AG04449 (cell line): ENCODE results near the gene NSUN2.

Experiments
- CTCF ChIA-PET: fragments of 350-600 bp; formaldehyde crosslinking; extraction: SDS; loops from one replicate; lab custom pipeline; 2021; ENCODE audit warnings: antibody characterized with exemption; lab: Yijun Ruan, JAX
- POLR2A ChIA-PET: fragments of 400-600, 350-600 bp; formaldehyde crosslinking; extraction: SDS; loops from one replicate; lab custom pipeline; 2020; ENCODE audit warnings: antibody characterized with exemption, inconsistent platforms; lab: Yijun Ruan, JAX
- DNase-seq: peaks from one replicate; pipeline ENCODE4 v3.0.0-alpha.2; 2010; ENCODE audit warnings: low read depth, low spot score
- H3K4me3 ChIP-seq: 2 replicates; pipeline ENCODE4 v1.5.1; 2011; ENCODE audit warnings: low read depth, mild to moderate bottlenecking, control low read depth, low read length
- CTCF ChIP-seq: IDR thresholded peaks from one replicate; pipeline ENCODE4 v1.5.1; 2011; ENCODE audit warnings: mild to moderate bottlenecking, moderate library complexity, low read length, control low read depth, inconsistent platforms; ENCODE audit not compliant: insufficient read depth; ENCODE audit errors: missing control alignments

Gene NSUN2

GRCh38 chr5:6578676-6579343 lies 54.0 kb downstream of the NSUN2 start:
- ChIA-PET CTCF (interaction anchor here (1.1 to 3.8 kb wide), 5 partner anchors 200 to 1084 kb away, joined by 3 to 31 read pairs (median 7); no protein-coding TSS in a partner anchor), POLR2A (no interaction called here)
- no peak overlapping the region for H3K4me3 ChIP-seq
- no peak for DNase-seq
- no peak for TF ChIP-seq CTCF

GRCh38 chr5:6576861-6577501 lies 55.9 kb downstream of the NSUN2 start:
- ChIA-PET POLR2A (no interaction called here), CTCF (interaction anchor here (0.8 to 2.2 kb wide), 11 partner anchors 11 to 1697 kb away, joined by 3 to 31 read pairs (median 4); no protein-coding TSS in a partner anchor)
- TF ChIP-seq CTCF: peak; percentile 53
- DNase-seq: no peak
- no peak overlapping the region for H3K4me3 ChIP-seq

GRCh38 chr5:6574537-6575245 lies 58.2 kb downstream of the NSUN2 start:
- POLR2A ChIA-PET: no interaction called here
- DNase-seq: no peak
- no peak overlapping the region for H3K4me3 ChIP-seq
- no peak for TF ChIP-seq CTCF
- CTCF ChIA-PET: interaction anchor here (1.7 kb wide), 2 partner anchors 255 to 1078 kb away, joined by 3 to 9 read pairs; no protein-coding TSS in a partner anchor

- no peak overlapping the region for H3K4me3 ChIP-seq
- ChIA-PET CTCF (interaction anchor here (1.7 kb wide), 2 partner anchors 256 to 1078 kb away, joined by 3 to 9 read pairs; no protein-coding TSS in a partner anchor), POLR2A (no interaction called here)
- no peak for TF ChIP-seq CTCF
- no peak for DNase-seq
These were observed 58.7 kb downstream of the NSUN2 start for GRCh38 chr5:6574111-6574510.

GRCh38 chr5:6573651-6574101 lies 59.2 kb downstream of the NSUN2 start:
- no peak for DNase-seq
- ChIA-PET CTCF (interaction anchor here (1.7 kb wide), 2 partner anchors 256 to 1077 kb away, joined by 3 to 9 read pairs; no protein-coding TSS in a partner anchor), POLR2A (no interaction called here)
- no peak for TF ChIP-seq CTCF
- no peak overlapping the region for H3K4me3 ChIP-seq
